ENCODE data around the gene CAPN5. TPM values are rescaled to one million over a fixed set of nuclear protein-coding genes. Genes with fewer than 3 reads are reported as not detected.

Gene CAPN5
- total and polyA plus RNA-seq, 2 experiments from 2014 or later, result 10.2 to 32.2 TPM

DNA sequence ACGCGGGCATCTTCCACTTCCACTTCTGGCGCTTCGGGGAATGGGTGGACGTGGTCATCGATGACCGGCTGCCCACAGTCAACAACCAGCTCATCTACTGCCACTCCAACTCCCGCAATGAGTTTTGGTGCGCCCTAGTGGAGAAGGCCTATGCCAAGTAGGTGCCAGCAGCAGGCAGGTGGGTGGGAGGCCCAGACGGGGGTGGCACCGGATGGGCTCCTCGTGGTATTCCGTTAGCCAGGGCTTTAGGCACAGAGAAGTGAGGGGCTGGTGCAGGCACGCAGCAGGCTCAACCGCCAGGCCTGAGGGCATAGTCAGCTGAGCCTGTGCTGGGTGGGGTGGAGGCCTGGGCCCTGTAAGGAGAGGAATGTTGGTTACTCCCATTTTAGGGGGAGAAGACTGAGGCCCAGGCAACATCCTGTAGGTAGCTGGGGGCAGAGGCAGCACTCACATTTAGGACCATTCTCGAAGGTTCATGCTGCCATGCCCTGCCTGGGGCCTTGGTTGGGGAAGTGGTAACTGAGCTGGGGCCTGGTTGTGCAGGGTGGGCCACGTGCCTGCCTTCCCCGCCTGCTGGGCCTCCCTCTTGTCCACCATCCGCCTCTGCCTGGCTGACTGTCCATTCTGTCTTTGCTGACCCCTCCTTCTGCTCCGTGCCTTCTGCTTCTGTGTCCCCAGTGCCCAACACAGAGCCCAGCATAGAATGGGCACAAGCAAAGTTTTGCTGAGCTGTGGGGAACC, 46.0 kb downstream of the CAPN5 start:
- H3K27me3 Mint-ChIP-seq (ENCODE audit: insufficient read depth, low read depth, poor library complexity), result peaks cover 12% of the 10 kb centered on the region
- no peak overlapping the region for H3K4me3 Mint-ChIP-seq
- Histone ChIP-seq H3K36me3 (ENCODE audit: insufficient read depth) (no peaks in the 10 kb centered on the region), H3K27ac (ENCODE audit: low read depth) (no peak overlapping the region), H3K79me2 (replicated peaks; ENCODE audit: insufficient read depth) (no peaks in the 10 kb centered on the region), H3K4me1 (ENCODE audit: insufficient read depth) (no peaks in the 10 kb centered on the region), H3K9me2 (ENCODE audit: insufficient read depth) (no peaks in the 10 kb centered on the region), H3K4me3 (no peak overlapping the region), H3K27me3 (ENCODE audit: insufficient read depth) (no peaks in the 10 kb centered on the region), H2AFZ (no peak overlapping the region), H3K4me2 (no peak overlapping the region), H4K20me1 (replicated peaks; ENCODE audit: insufficient read depth) (no peaks in the 10 kb centered on the region), H3F3A (replicated peaks; ENCODE audit: low read depth) (no peaks in the 10 kb centered on the region)
- peaks cover 8% of the 10 kb centered on the region for H3K4me1 Mint-ChIP-seq
- no peak for ATAC-seq
- H3K27ac Mint-ChIP-seq, result no peak overlapping the region
- no peaks in the 10 kb centered on the region; the same call in 2 of the 3 replicates for H3K36me3 Mint-ChIP-seq (ENCODE audit: low read depth)
- H3K9me3 Mint-ChIP-seq, result no peaks in the 10 kb centered on the region
- no peak for DNase-seq (ENCODE audit: low spot score)
- no peak for TF ChIP-seq EZH2phosphoT487 (IDR thresholded peaks at IDR 0.05; ENCODE audit: unreplicated experiment)
- TF ChIP-seq, protein P1, sequence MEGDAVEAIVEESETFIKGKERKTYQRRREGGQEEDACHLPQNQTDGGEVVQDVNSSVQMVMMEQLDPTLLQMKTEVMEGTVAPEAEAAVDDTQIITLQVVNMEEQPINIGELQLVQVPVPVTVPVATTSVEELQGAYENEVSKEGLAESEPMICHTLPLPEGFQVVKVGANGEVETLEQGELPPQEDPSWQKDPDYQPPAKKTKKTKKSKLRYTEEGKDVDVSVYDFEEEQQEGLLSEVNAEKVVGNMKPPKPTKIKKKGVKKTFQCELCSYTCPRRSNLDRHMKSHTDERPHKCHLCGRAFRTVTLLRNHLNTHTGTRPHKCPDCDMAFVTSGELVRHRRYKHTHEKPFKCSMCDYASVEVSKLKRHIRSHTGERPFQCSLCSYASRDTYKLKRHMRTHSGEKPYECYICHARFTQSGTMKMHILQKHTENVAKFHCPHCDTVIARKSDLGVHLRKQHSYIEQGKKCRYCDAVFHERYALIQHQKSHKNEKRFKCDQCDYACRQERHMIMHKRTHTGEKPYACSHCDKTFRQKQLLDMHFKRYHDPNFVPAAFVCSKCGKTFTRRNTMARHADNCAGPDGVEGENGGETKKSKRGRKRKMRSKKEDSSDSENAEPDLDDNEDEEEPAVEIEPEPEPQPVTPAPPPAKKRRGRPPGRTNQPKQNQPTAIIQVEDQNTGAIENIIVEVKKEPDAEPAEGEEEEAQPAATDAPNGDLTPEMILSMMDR (conservative IDR thresholded peaks at IDR 0.05; ENCODE audit: low read depth in 2 of 2), result no peak
- TF ChIP-seq, protein P2, sequence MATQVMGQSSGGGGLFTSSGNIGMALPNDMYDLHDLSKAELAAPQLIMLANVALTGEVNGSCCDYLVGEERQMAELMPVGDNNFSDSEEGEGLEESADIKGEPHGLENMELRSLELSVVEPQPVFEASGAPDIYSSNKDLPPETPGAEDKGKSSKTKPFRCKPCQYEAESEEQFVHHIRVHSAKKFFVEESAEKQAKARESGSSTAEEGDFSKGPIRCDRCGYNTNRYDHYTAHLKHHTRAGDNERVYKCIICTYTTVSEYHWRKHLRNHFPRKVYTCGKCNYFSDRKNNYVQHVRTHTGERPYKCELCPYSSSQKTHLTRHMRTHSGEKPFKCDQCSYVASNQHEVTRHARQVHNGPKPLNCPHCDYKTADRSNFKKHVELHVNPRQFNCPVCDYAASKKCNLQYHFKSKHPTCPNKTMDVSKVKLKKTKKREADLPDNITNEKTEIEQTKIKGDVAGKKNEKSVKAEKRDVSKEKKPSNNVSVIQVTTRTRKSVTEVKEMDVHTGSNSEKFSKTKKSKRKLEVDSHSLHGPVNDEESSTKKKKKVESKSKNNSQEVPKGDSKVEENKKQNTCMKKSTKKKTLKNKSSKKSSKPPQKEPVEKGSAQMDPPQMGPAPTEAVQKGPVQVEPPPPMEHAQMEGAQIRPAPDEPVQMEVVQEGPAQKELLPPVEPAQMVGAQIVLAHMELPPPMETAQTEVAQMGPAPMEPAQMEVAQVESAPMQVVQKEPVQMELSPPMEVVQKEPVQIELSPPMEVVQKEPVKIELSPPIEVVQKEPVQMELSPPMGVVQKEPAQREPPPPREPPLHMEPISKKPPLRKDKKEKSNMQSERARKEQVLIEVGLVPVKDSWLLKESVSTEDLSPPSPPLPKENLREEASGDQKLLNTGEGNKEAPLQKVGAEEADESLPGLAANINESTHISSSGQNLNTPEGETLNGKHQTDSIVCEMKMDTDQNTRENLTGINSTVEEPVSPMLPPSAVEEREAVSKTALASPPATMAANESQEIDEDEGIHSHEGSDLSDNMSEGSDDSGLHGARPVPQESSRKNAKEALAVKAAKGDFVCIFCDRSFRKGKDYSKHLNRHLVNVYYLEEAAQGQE (IDR thresholded peaks at IDR 0.05; ENCODE audit: unreplicated experiment), result no peak
- TF ChIP-seq, protein P3, sequence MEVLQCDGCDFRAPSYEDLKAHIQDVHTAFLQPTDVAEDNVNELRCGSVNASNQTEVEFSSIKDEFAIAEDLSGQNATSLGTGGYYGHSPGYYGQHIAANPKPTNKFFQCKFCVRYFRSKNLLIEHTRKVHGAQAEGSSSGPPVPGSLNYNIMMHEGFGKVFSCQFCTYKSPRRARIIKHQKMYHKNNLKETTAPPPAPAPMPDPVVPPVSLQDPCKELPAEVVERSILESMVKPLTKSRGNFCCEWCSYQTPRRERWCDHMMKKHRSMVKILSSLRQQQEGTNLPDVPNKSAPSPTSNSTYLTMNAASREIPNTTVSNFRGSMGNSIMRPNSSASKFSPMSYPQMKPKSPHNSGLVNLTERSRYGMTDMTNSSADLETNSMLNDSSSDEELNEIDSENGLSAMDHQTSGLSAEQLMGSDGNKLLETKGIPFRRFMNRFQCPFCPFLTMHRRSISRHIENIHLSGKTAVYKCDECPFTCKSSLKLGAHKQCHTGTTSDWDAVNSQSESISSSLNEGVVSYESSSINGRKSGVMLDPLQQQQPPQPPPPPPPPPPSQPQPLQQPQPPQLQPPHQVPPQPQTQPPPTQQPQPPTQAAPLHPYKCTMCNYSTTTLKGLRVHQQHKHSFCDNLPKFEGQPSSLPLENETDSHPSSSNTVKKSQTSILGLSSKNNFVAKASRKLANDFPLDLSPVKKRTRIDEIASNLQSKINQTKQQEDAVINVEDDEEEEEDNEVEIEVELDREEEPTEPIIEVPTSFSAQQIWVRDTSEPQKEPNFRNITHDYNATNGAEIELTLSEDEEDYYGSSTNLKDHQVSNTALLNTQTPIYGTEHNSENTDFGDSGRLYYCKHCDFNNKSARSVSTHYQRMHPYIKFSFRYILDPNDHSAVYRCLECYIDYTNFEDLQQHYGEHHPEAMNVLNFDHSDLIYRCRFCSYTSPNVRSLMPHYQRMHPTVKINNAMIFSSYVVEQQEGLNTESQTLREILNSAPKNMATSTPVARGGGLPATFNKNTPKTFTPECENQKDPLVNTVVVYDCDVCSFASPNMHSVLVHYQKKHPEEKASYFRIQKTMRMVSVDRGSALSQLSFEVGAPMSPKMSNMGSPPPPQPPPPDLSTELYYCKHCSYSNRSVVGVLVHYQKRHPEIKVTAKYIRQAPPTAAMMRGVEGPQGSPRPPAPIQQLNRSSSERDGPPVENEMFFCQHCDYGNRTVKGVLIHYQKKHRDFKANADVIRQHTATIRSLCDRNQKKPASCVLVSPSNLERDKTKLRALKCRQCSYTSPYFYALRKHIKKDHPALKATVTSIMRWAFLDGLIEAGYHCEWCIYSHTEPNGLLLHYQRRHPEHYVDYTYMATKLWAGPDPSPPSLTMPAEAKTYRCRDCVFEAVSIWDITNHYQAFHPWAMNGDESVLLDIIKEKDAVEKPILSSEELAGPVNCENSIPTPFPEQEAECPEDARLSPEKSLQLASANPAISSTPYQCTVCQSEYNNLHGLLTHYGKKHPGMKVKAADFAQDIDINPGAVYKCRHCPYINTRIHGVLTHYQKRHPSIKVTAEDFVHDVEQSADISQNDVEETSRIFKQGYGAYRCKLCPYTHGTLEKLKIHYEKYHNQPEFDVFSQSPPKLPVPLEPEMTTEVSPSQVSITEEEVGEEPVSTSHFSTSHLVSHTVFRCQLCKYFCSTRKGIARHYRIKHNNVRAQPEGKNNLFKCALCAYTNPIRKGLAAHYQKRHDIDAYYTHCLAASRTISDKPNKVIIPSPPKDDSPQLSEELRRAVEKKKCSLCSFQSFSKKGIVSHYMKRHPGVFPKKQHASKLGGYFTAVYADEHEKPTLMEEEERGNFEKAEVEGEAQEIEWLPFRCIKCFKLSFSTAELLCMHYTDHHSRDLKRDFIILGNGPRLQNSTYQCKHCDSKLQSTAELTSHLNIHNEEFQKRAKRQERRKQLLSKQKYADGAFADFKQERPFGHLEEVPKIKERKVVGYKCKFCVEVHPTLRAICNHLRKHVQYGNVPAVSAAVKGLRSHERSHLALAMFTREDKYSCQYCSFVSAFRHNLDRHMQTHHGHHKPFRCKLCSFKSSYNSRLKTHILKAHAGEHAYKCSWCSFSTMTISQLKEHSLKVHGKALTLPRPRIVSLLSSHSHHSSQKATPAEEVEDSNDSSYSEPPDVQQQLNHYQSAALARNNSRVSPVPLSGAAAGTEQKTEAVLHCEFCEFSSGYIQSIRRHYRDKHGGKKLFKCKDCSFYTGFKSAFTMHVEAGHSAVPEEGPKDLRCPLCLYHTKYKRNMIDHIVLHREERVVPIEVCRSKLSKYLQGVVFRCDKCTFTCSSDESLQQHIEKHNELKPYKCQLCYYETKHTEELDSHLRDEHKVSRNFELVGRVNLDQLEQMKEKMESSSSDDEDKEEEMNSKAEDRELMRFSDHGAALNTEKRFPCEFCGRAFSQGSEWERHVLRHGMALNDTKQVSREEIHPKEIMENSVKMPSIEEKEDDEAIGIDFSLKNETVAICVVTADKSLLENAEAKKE (CRISPR knock-in tag; IDR thresholded peaks at IDR 0.05), result no peak
- no peak for TF ChIP-seq ZNF114 (CRISPR knock-in tag; IDR thresholded peaks at IDR 0.05)
- no peak for TF ChIP-seq NANOG (IDR thresholded peaks at IDR 0.05; ENCODE audit: borderline replicate concordance)
- TF ChIP-seq ZNF331 (CRISPR knock-in tag; IDR thresholded peaks at IDR 0.05; ENCODE audit: low read depth), result no peak
- TF ChIP-seq, protein P4, sequence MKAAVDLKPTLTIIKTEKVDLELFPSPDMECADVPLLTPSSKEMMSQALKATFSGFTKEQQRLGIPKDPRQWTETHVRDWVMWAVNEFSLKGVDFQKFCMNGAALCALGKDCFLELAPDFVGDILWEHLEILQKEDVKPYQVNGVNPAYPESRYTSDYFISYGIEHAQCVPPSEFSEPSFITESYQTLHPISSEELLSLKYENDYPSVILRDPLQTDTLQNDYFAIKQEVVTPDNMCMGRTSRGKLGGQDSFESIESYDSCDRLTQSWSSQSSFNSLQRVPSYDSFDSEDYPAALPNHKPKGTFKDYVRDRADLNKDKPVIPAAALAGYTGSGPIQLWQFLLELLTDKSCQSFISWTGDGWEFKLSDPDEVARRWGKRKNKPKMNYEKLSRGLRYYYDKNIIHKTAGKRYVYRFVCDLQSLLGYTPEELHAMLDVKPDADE (IDR thresholded peaks at IDR 0.05), result no peak
- TF ChIP-seq POLR2AphosphoS5 (IDR thresholded peaks at IDR 0.05; ENCODE audit: low read depth), result no peak
- no peak for TF ChIP-seq EZH2 (IDR thresholded peaks at IDR 0.05; ENCODE audit: low read depth, unreplicated experiment)
- no peak for TF ChIP-seq JUNB (IDR thresholded peaks at IDR 0.05; ENCODE audit: unreplicated experiment)
- no peak for TF ChIP-seq STAT1 (IDR thresholded peaks at IDR 0.05; ENCODE audit: unreplicated experiment)
- TF ChIP-seq CREB1 (CRISPR knock-in tag; IDR thresholded peaks at IDR 0.05; ENCODE audit: low read depth), result no peak

All from GM23338 (cell line).